COLO829 (cell line): Measurements from ENCODE around the gene HOXB13.

ENCODE experiments used
- DNase-seq: peaks from one replicate; pipeline ENCODE4 v3.0.0; 2012; ENCODE audit warnings: low spot score

The HOXB13 gene

DNA sequence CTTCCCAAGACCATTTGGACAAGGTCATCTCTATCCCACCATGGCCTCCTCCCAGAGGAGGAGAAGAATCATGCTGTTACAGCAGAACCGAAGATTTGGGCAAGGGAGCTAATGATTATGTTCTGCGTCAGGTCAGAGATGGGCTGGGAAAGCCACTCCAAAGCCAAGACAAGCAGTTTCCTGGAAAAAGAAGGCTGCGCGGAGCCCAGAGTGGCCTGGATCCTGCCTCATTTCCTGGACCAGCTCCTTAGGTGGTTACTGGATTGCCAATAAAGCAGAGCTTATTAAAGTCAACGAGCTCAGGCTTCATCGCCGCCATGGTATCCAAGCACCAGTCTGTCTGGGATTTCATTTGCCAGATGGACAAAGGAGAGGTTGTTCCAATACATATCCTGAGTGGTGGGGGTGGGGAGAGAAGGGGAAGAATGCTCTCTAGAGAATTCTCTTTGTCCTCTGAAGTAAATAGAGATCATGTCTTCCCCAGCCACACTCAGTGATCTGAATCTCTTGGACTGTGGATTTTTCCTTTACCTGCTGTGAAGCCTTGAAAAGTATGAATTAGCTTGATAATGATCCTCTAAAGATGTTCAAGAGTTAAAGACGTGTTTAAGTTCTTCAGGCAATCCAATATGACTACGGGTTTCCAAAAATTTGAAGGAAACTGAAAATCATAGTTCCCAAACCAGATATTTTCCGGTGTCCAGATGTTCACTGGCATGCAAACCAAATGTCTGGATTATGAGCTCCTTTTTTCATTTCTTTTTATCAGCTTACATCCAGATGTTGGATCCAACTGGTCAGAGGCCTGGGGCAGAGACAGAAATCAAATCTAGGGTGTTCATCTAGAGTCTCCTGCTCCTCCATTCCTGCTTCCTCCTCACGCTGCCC is 23.9 kb downstream of the HOXB13 start:
- DNase-seq, result peak; percentile 95

- no peak for DNase-seq
Measured at GRCh38 chr17:48701864-48702532, 26.6 kb downstream of the HOXB13 start.

DNA sequence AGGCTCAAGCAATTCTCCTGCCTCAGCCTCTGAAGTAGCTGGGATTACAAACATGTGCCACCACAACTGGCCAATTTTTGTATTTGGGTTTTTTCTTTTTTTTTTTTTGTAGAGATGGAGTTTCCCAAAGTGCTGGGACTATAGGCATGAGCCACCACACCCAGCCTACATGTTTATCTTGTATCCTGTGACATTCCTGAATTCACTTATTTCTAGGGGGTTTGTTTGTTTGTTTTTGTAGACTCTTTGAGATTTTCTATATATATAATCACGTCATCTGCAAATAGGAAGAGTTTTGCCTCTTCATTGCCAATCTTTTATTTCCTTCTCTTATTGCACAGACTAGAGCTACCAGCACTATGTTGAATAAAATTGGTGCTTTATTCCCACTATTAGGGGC is 35.4 kb downstream of the HOXB13 start:
- no peak for DNase-seq

DNA sequence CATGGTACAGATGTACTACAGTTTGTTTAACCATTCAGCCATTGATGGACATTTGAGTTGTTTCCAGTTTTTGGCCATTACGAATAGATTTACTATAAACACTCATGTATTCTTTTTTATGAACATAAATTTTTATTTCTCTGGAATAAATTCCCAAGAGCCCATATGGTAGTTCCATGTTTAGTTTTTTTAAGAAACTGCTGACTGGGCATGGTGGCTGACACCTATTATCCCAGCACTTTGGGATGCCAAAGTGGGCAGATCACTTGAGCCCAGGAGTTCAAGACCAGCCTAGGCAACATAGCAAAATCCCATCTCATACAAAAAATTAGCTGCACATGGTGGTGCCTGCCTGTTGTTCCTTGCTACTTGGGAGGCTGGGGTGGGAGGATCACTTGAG is 36.5 kb downstream of the HOXB13 start:
- no peak for DNase-seq

DNA sequence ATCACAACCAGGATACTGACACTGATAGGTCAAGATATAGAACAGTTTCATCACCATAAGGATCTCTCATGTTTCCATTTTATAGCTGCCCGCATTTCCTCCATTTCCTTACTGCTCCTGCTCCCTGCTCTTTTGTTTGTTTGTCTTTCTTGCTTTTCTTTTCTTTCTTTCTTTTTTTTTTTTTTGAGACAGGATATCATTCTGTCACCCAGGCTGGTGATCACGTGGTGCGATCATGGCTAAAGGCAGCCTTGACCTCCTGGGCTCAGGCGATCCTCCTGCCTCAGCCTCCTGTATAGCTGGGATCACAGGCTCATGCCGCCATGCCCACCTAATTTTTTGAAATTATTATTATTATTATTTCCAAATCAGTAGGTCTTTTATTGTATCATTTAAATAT is 37.9 kb downstream of the HOXB13 start:
- no peak for DNase-seq

- DNase-seq, result no peak
Measured at GRCh38 chr17:48681609-48682008, 46.9 kb downstream of the HOXB13 start.

DNA sequence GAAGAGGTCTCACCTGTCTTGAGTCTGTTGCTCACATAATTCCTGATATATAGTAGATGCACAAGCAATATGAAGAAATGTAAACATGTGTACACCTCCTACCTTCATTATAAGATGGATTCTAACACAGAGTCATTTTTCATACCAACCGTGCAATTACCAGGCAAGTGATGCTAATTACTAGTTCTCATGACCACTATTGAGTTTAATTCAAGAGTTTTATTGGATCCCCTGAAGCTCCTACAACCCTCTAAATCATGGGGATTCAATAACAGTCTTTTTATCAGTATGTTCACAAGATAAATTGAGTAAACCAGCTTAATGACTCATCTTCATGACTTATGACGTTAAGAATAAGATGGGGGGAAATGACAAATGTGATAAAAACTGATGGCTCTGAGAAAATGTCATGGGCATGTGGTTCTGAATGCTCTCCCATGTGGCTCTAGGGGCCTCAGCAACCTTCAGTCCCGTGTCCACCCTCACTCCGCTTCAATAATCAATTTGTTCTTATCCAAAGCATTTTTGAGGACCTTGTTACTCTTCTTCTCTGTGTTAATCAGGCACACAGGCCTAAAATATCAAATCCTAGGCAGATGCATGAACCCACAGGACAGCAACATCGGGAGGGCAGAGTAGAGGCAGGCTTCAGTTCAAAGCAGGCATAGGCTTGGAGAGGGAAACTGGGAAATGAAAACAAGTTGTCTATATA is 49.0 kb downstream of the HOXB13 start:
- DNase-seq, result peak; percentile 30

DNA sequence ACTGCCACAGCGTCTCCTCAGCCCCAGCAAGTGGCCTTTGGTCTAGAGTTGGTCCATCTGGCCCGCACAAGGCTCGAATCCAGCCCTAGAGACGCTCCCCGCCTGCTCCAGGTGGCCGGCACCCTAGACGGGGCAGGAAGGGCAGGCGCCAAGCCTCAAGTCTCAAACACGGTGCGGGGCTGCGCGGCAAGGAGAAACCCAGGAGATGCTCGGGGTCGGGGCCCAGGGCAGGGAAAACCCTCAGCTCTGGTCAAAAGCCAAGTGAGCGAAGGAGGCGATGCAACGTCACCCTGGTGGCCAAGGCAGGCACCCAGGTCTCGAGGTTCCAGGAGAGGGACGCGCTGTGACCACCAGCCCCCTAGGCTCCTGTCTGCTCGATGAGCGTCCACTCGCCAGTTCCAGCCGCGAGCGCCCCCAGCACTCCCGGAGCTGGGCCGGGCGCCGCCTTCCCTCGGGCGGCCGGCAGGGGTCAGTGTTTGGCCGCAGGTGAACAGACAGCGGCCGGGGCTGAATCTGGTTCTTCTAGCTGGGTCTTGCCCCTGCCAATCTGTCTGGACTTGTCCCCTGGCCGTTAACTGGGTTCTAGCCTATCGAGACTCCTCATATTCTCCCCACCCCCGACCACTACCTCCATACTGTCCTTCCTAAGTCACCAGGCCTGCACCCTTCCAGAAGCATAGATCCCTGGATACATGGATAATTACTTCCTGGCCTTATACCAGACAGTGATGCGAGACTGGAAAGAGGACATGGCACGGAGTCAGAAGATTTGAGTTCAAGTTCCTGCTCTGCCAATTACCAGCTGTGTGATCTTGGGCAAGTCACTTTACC is 50.2 kb downstream of the HOXB13 start:
- peak; percentile 56 for DNase-seq

DNA sequence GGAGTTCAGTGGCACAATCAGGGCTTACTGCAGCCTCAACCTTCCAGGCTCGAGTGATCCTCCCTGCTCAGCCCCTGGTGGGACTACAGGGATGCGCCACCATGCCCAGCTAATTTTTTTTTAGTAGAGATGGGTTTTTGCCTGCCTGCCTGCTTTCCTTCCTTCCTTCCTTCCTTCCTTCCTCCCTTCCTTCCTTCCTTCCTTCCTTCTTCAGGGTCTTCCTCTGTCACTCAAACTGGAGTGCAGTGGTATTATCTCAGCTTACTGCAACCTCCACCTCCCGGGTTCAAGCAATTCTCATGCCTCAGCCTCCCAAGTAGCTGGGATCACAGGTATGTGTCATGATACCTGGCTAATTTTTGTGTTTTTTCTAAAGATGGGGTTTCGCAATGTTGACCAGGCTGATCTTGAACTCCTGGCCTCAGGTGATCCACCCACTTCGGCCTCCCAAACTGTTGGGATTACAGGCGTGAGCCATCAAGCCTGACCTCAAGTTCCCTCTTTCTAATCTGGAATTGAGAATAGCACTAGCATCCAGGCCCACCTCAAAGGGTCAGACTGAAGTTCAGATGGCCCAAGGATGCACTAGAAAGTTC is 51.5 kb downstream of the HOXB13 start:
- no peak for DNase-seq
